HG03442 (cell line): ENCODE results near the gene COBL.

ENCODE experiments used
- ATAC-seq: cut with Tn5 transposase; IDR thresholded peaks from one replicate; pipeline ENCODE4 v1.9.1; 2021; ENCODE audit warnings: mild to moderate bottlenecking, moderate library complexity; ENCODE audit not compliant: unreplicated experiment

The COBL gene, protein sequence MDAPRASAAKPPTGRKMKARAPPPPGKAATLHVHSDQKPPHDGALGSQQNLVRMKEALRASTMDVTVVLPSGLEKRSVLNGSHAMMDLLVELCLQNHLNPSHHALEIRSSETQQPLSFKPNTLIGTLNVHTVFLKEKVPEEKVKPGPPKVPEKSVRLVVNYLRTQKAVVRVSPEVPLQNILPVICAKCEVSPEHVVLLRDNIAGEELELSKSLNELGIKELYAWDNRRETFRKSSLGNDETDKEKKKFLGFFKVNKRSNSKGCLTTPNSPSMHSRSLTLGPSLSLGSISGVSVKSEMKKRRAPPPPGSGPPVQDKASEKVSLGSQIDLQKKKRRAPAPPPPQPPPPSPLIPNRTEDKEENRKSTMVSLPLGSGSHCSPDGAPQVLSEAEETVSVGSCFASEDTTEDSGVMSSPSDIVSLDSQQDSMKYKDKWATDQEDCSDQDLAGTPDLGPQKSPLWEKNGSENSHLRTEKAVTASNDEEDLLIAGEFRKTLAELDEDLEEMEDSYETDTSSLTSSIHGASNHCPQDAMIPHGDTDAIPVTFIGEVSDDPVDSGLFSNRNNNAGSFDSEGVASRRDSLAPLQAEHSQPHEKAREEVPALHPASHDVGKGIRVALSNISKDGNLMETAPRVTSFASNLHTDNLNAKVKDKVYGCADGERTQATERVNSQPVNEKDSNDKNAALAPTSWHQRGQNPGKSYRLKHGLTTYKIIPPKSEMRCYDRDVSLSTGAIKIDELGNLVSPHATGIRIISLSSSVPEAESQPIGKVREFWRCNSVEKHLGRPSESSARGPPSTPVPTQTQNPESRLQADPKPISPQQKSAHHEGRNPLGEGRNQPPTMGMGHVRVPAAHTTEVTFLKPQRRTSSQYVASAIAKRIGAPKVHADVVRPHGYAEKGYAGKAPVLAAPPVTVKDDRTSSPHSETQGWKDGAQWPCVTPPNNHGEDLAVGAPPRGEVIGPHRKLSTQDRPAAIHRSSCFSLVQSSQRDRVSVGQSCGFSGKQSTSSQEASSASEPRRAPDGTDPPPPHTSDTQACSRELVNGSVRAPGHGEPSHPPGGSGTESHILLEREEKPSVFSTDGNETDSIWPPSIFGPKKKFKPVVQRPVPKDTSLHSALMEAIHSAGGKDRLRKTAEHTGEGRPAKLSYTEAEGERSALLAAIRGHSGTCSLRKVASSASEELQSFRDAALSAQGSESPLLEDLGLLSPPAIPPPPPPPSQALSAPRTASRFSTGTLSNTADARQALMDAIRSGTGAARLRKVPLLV

DNA sequence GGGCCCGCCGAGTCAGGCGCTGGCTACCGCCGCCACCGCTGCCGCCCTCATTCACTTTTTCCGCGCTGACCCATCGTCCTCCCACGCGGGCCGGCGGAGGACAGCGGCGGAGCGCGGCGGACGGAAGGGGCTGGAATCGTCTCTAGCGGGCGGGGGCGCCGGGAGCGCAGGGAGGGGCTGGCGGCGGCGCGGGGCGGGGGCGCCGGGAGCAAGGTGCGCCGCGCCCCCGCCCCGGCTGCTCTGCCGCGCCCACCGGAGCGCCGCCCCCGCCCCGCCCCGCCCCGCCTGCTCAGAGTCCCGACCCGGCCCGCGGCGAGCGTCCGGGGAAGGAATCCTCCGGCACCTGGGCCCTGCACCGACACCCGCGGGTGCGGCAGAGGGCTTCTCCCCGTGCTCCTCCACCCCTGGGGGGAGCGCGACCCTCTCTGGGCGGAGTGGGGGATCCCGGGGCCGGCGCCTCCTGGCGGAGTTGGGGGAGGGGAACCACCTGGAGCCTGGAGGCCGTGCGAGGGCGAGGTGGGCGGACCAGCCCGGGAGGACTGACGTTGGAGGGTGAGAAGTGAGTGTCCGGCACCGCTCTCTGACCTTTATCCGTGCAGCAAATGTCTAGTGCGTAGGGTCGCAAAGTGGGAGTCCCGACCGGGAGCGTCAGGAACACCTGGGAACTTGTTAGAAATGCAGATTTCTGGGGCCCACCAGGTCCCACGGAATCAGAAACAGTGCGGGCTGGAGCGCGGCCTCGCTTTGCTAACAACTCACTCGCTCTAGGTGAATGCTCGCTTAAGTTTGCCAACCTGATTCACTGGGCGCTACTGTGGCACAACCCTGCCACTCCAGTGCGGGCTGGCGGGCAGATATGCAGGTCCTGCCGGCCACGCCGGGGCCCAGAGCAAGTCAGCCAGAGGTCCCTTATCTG, at the start of gene COBL:
Gene COBL (minus strand): TSS at position 144 of the 916 bp plus-strand sequence. CDS start 176 bp downstream, outside the sequence.
- no peak for ATAC-seq

- ATAC-seq: no peak
Measured at GRCh38 chr7:51366172-51366728, 49.6 kb upstream of the COBL start.

- no peak for ATAC-seq
Measured at GRCh38 chr7:51357821-51358220, 41.2 kb upstream of the COBL start.

GRCh38 chr7:51356849-51357516, 40.4 kb upstream of the COBL start:
- ATAC-seq: no peak

DNA sequence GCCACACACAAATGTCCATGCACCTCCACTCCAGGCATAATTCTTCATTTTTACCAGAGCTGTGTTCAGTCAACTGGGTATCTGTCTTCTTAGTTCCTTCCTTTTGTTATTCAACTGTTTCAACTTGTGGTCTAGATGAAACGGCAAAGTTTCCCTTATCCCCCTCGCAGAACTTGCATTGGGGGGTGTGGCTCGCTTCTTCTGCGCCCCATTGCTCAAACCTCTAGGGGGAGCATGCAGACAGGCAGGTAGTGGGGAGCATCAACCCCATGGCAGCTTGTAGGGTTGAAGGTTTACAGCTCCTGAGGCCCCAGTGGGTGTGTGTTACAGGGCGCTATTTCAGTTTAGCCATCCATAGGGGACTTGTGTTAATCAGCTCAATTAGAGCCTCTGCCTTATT, 38.3 kb upstream of the COBL start:
- ATAC-seq: no peak

GRCh38 chr7:51354434-51354833, 37.8 kb upstream of the COBL start:
- no peak for ATAC-seq

DNA sequence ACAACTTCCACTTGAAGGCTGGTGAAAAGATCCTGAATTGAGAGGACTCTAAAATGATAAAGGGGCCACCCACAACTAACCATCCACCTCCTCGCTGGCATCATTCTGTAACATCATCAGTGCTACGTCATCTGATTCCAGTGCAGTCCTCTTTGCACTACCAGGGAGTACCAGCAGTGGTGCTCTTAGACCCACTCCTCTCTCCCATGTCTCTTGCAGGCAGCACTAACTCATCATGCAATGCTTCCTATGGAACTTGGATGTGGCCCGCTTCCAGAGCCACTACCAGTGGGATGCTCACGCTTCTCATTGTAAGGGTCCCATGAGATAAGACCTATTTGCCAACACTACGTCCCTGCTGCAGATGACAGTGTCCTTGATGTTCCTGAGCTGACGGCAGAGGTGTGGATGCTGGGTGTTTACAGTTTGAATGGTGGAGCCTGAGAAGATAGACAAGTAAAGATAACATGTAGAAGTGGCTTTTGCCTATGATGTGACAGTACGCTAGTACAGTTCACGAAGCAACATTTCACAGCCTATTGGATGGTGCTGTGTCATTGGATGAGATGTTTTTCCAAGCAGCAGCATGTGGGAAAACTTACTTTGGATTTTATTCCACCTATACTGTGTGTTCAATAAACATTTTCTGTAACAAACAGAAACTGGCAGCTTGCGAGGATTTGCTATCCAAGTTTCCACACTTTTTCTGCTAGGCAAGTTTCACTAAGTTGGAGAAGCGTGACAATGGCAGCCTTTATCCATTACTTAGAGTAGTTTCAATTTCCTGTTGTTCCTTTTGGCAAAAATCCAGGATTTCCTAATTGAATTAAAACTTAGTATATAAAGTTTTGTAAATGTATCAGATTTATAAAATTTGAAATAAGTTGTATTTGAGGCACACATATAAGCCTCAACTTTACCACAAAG, 35.8 kb upstream of the COBL start:
- no peak for ATAC-seq

- no peak for ATAC-seq
Measured at GRCh38 chr7:51351661-51352060, 35.1 kb upstream of the COBL start.

DNA sequence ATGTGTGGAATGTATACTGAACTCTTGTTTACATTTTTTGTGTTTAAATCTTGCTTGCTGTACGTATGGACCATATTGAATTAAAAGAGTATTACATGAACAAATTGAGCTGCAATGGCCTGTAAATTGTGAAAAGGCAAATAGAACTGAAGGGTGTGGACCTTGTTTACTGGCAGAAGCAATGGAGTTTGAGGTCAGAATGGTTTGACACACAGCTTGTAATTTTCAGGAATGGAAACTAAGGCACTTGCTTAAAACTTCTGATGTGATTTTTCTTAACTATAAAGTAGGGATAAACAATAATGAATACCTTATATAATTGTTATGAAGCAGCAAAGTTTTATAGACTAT, 33.9 kb upstream of the COBL start:
- no peak for ATAC-seq

DNA sequence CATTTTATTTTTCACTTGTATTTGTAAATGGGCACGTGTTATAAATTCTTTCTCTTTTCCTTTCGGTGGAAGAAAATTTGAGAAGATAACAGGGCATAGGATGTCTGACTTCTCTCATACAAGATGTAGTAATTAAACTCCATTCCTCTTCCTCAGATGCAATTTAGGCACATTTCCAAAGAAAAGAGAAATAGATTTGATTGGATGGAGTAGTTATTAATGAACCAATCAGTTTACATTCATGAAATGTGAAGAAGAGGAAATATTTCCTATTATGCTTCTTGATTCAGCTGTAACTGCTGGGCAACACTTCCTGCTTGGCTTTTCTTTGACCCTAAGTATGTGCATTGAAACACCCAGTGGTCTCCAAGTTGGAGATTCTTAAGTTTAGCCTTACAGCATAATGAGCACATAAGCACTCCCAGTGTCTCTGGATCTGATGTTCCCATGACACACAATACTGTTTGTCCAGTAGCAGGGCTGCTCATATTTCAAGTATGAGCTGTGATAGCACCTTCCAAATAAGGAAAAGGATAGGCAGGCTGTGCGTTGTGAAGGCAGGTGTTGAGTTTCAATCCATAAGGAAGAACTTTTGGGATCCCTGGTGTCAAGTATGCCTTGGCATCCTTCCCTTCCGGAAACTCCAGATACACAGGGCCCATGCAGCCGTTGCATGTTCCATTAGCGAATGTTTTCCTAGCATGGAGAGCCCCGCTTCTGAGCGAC, 33.4 kb upstream of the COBL start:
- no peak for ATAC-seq

- no peak for ATAC-seq
Measured at GRCh38 chr7:51346126-51346525, 29.5 kb upstream of the COBL start.

DNA sequence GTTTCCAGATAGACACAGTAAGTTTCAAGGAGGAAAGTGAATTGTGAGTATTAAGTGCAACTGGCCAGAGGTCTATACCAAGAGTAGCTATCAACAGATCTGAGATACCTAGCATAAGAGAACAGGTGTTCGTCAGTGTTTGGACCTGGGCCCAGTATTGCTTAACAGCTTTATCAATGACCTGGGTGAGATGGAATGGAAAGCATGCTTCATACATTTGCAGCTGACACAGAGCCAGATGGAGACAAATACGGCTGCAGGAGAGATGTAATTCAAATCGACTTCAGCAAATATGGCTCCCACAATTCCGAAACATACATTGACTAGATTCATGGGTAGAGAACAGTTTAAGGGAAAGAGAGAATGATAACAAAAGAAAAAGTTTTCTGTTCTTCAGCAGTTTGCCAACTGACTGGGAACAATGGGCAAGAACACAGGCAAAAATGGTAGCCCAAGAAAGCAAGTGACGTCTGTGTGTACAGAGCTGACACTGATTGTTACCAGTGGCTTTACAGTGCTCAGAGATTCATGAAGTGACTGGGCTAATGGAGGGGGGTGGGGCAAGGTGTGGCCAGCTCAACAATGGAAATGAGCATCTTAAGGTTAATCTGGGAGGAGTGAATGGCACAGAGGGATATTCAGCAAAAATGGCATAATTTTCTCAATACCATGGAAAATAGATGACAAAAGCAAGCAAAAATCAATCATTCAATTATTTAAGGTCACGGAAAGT, 28.0 kb upstream of the COBL start:
- no peak for ATAC-seq

DNA sequence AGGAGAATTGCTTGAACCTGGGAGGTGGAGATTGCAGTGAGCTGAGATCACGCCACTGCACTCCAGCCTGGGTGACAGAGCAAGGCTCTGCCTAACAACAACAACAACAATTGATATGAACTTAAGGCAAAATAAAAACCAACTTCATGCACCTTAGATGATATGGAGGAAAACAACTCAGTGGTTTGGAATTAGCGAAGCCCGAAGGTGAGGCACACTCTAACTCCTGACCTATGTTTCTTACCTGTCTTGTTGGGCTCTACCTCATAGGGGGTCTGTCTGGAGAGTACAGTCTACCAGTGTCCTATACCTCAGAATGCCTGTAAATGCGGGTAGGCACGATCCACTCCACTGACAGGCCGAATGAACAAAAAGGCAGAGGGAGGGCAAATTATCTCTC, 24.3 kb upstream of the COBL start:
- ATAC-seq: no peak

DNA sequence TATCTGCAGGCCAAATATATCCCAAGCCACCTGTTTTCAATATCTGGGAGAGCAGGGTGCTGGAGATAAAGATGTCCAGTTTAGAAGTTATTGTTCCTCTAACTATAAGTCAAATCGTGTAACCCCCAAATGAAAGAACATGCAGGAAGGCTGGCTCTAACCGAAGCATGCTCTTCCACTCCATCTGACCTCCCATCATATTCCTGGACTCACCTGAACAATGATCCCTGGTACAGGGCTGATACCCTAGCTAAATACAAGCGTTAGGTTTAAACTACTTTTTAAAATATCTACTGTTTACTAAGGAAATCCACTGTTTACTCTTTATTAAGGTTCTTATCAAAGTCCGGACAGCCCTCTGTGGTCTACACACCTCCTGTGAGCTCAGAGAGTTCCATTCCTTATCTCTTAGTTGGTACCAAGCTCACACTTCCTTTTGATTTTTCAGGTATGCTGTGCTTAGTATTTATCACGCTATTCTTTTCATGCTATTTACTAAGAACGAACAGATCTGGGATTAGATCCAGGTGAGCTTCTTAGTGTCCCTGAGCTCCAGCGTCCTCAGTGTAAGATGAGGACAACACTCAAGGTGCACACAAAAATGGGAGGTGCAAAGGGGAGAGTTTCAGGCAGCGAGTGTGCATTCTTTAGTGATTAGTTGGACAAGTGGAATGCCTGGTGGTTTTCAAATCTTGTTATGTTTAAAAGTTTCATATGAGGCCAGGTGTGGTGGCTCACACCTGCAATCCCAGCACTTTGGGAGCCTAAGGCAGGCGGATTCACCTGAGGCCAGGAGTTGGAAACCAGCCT, 23.6 kb upstream of the COBL start:
- no peak for ATAC-seq

- ATAC-seq: no peak
Measured at GRCh38 chr7:51335057-51335456, 18.4 kb upstream of the COBL start.

- ATAC-seq: no peak
Measured at GRCh38 chr7:51329696-51330263, 13.2 kb upstream of the COBL start.
